Amygdala (tissue), 56 donors: ENCODE results near the gene HHIPL1.
"Not testable (repeated sequence)": the region's sequence is repeated elsewhere in the genome, so short reads cannot be mapped to it uniquely, and the experiment has no call there.

ENCODE experiments used
- DNase-seq, 56 donors: peaks; one replicate each; lab custom pipeline; 2025; lab: John Stamatoyannopoulos, UW

Gene HHIPL1

GRCh38 chr14:99656171-99656570 lies 11.2 kb downstream of the HHIPL1 start:
- DNase-seq: no peak

DNA sequence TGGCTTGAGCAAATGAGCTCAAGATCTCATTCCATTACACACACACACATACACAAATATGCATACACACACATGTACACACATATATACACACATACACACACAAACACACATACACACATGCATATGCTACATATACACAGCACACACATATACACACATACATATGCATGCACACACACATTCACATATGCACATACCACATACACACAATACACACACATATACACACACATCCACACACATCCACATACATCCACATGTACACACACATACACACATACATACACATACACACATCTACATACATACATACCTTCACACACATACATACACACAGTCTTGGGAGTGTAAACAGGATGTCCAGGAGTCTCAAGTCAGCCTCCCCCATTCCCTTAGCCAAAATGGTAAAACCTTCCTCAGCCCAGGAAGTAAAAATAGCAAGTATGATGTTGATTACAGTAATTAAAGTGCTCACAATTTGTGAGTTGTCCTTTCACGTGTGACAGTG lies 12.8 kb downstream of the HHIPL1 start:
- DNase-seq: no peak

DNA sequence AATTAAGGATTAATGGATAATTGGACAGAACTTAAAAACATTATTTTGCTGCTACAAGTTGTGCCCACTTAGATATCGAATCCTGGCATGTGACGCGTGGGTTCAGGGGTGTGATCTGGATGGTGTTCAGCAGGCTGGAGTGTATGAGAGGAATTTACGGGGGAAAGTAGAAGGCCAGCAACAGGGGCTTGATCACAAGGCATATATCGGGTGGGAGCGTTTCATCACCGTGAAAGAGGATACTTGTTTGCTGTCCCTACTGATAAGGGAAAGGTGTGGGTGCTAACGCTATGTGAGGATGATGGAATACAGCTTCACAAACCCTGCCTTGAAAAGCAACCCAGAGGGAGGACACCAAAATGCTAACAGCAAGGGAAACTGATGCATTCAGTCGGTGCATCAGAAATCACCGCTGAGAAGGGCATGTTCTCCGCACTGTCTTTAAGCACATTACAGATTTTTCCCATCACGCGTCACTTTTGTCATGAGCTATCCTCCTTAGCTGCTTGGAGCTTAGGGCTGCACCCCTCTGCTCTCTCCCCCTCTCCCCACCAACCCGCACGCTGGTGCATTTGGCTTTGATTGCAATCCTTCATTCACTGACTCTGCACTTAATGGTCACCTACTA lies 13.4 kb downstream of the HHIPL1 start:
- DNase-seq: no peak

GRCh38 chr14:99659333-99659741 lies 14.4 kb downstream of the HHIPL1 start:
- no peak for DNase-seq

DNA sequence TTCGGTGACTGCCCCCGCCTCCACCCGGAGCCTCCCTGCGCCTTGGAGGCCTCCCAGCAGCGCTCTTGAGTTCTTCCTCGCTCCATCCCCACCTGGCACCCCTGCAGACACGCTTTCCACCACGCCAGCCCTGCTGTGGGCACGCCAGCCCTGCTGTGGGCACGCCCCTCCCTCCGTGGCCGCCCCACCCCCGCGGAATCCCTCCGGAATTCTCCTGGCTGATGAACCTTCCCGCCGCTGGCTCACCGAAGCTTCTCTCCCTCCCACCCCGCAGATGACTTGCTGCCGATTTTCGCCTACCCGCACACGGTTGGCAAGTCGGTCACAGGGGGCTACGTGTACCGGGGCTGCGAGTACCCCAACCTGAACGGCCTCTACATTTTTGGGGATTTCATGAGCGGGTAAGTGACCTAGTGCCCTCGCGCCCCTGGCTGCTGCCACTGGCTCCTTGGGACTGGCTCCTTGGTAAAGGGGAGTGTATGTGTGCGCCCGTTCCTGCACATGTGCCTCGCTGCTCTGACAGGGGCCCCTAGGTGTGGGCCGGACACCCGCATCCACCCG lies 15.2 kb downstream of the HHIPL1 start:
- DNase-seq: no peak

DNA sequence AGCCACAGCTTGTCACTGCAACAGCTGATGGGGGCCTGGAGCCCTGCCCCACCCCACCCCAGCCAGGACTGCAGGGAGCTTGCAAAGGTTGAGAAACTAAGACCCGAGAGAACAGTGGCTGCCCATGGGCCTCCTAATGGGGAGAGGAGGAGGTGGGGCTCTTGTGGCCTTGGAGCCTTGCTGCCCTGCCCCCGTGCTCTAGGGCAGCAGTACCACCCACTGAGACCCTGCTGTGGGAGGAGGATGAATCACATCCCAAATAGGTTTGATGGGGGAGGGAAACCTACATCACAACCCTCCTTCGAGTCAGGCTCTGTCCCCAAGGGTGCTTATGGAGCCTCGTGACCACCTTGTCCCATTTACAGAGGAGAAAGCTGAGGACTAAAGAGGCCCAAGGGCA lies 15.9 kb downstream of the HHIPL1 start:
- DNase-seq: no peak

- not testable (repeated sequence) for DNase-seq
Measured at GRCh38 chr14:99661206-99661605, 16.3 kb downstream of the HHIPL1 start.

DNA sequence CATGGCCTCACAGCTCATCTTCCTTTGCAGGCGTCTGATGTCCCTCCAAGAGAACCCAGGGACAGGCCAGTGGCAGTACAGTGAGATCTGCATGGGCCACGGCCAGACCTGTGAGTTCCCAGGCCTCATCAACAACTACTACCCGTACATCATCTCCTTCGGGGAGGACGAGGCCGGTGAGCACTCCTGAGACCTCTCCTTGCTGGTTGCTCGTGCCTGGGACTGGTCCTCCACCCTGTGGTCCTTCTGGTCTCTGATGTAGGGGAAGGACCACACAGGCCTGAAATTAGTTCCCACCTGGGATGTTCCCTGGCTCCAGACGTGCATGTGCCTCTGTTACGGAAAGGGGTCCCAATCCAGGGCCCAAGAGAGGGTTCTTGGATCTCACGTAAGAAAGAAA lies 17.9 kb downstream of the HHIPL1 start:
- no peak for DNase-seq

DNA sequence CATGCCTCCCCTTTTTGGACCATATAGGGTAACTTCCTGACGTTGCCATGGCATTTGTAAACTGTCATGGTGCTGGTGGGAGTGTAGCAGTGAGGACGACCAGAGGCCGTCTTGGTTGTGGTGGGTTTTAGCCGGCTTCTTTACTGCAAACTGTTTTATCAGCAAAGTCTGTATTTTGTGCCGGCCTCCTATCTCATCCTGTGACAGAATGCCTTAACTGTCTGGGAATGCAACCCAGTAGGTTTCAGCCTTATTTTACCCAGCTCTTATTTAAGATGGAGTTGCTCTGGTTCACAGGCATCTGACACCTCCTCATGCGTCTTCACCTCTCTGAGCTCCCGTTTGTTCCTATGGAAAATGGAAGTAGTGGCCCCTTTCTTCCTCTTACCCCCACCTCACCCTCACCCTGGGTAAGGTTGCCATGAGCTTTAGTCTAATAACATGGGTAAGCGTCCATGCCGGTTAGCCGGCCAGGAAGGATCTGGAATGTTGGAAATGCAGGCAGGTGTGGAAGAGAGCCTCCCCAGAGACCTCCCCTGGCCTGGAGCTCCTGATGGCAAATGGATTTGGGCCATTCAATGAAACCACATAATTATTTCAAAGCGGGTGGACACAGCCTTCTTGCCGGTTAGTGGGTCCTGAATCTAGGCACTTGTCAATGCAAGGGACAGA lies 18.6 kb downstream of the HHIPL1 start:
- no peak for DNase-seq

GRCh38 chr14:99664058-99664936 lies 19.4 kb downstream of the HHIPL1 start:
- peak in 20 of 56 donors; percentile 23 to 75 (median 51) for DNase-seq

DNA sequence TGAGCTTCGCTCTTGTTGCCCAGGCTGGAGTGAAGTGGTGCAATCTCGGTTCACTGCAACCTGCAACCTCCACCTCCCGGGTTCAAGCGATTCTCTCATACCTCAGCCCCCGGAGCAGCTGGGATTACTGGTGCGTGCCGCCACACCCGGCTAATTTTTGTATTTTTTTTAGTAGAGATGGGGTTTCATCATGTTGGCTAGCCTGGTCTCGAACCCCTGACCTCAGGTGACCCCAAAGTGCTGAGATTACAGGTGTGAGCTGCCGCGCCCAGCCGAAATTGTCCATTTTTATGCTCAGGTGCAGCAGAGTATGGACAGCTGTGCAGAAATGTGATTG lies 20.0 kb downstream of the HHIPL1 start:
- DNase-seq: no peak

DNA sequence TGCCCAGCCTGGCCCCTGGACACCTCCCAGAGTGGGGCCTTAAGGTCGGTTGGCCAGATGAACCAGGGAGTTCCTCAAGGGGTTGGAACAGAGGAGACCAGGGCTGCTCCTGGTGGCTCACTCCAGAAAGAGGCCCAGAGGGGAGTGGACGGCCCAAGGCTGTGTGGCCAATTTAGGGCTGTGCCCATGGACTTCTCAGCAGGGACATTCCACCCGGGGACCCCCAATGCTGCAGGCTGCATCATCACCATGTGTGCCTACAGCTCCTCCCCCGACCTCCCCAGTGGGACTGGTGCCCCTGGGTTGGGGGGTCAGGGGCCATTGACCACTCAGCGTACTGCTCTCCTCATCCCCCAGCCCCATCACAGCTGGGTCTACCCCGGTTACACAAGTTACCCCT lies 21.6 kb downstream of the HHIPL1 start:
- DNase-seq: no peak

DNA sequence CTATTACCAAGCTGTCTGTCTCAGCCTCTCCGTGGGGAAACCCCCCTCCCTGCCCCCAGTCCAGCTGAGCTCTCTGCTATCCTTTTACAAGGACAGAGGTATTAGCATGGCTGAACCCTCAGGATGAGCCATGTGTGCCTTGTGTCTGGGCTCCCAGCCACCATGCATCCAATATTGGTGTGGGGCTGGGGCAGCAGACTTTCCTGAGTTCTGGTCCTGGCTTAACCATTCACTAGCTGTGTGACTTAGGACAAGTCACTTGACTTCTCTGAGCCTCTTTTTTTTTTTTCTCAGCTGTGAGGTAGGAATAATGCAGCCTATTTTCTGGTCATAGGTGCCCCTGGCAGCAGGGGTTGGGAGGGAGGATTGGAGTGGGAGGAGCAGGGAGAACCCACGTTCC lies 22.1 kb downstream of the HHIPL1 start:
- no peak for DNase-seq

- DNase-seq: no peak
Measured at GRCh38 chr14:99667821-99668220, 22.9 kb downstream of the HHIPL1 start.

GRCh38 chr14:99668307-99669295 lies 23.7 kb downstream of the HHIPL1 start:
- DNase-seq: no peak

- DNase-seq: no peak
Measured at GRCh38 chr14:99670361-99671234, 25.7 kb downstream of the HHIPL1 start.

- peak in 45 of 56 donors; percentile 16 to 87 (median 58) for DNase-seq
Measured at GRCh38 chr14:99671235-99672224, 26.6 kb downstream of the HHIPL1 start.
